Endometrial microvascular endothelial cells (primary cell): ENCODE measurements around the gene SMYD3. TPM values are rescaled to one million over a fixed set of nuclear protein-coding genes. Genes with fewer than 3 reads are reported as not detected.

Source experiments
- in situ Hi-C: cut with HindIII; loops from 2 replicates; pipeline ENCODE4 v1.10.0; 2017; ENCODE audit warnings: low sequenced_read_pairs, low pct_unique_long_range_greater_than_20kb; ENCODE audit errors: inconsistent ontology term
- total RNA-seq: library from RNA; depleted of rRNA; stranded (reverse); fragments of >200 nt; gene quantifications from one replicate; pipeline ENCODE4 v1.2.3, GENCODE V29; 2015; ENCODE audit errors: inconsistent ontology term

SMYD3 gene
- total RNA-seq, 1 donor from 2014 or later: 16.6 TPM

DNA sequence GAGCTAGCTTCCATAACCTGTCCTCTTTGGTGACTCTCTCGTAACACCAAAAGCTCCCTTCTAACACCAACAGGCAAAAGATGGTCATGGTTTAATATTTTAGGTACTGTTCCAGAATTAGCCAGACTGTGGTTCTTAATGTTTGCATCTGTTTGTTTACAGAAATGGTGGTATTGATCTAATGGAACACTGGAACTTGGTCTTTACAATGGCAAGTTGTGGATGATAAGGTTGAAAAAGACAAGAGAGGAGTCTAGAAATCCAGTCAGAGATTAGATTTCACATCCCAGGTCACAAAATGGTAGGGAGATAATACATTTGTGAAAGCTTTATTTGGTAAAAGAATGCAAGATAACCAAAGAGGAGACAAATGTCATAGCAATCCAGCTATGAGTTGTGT, 293.1 kb downstream of the SMYD3 start:
- in situ Hi-C loops: no loop called here

GRCh38 chr1:246213502-246213901, 293.6 kb downstream of the SMYD3 start:
- in situ Hi-C loops: no loop called here

DNA sequence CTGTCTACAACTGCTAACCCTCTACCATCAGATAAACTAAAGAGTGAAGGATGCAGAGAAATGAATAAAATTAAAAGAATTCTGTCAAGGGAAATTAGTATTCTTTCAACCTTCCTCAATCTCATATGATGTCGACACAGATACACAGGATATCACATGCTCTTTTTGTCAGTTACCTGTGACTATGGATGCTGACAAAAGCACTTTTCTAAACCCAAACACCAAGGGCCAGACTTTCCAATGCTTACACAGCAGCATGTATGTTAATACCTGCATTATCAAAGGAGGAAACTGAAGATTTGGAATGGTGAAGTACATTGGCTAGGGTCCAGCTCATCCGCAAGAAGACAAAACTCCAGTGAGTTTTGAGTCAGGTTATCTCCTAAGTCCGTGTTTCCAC, 294.0 kb downstream of the SMYD3 start:
- in situ Hi-C loops: no loop called here

DNA sequence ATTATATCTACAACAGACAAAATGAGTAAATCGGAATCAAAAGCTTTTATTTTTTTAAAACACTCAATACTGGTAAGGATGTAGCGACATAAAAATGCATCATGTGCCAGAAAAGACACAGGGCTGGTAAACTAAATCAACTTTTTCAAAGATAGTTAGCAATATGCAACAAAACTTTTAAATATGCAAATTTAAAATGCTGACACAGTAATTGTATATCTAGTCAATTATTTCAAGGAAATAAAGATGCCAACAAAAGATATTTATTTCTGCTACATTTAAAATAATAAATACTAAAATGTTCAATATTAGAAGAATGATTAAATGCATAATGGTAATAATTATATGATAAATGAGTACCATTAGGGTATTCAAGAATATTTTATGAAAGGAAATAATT, 295.1 kb downstream of the SMYD3 start:
- in situ Hi-C loops: no loop called here

GRCh38 chr1:246210756-246211155, 296.3 kb downstream of the SMYD3 start:
- in situ Hi-C loops: no loop called here

- in situ Hi-C loops: no loop called here
These were observed 299.0 kb downstream of the SMYD3 start for GRCh38 chr1:246208105-246208504.

DNA sequence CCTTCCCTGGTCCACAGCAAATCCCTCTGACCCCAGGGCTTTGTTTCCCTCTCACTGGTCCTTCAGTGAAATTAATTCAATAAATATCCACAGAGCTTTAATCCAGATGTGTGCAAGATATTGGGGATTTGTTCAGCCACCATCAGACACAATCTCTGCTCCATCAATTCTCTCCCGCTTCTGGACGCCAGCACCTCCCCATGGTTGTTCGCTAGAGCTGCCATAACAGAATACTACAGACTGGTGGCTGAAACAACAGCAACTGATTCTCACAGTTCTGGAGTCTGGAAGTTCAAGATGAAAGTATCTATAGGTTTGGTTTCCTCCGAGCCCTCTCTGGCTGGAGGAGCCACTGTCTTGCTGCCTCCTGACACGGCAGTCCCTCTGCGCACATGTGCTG, 303.9 kb downstream of the SMYD3 start:
- in situ Hi-C loops: no loop called here

- in situ Hi-C loops: no loop called here
These were observed 306.3 kb downstream of the SMYD3 start for GRCh38 chr1:246200738-246201137.

DNA sequence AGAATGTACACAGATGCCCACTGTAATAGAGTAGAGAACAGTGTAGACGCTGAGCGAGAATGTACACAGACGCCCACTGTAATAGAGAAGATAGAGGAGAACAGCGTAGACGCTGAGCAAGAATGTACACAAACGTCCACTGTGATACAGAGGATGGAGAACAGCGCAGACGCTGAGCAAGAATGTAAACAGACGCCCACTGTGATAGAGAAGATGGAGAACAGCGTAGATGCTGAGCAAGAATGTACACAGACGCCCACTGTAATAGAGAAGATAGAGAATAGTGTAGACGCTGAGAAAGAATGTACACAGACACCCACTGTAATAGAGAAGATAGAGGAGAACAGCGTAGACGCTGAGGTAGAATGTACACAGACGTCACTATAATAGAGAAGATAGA, 306.9 kb downstream of the SMYD3 start:
- in situ Hi-C loops: no loop called here

DNA sequence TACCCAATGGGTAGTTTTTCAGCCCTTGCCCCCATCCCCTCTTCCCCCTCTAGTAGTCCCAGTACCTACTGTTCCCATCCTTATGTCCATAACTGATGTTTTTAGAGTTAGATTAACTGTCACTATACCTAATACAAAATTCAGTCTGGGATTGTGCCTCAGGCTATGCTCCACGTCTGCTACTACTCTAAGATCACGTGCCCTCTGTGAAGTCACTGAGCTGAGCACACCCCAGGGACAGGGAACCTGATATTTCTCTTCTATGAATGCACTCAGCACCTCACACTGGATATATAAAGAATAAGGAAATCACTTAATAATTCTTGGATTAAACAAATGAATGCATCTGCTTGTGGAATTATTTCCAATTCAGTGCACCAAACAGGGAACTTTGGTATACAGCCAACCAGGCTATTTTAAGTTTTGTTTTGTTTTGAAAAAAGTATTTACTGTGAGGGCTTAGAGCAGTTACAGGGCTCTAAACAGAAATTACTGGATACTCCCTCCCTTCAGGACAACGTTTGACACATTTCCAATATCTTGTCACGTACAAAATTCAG, 307.9 kb downstream of the SMYD3 start:
- in situ Hi-C loops: no loop called here

- in situ Hi-C loops: no loop called here
These were observed 308.8 kb downstream of the SMYD3 start for GRCh38 chr1:246198115-246198816.

DNA sequence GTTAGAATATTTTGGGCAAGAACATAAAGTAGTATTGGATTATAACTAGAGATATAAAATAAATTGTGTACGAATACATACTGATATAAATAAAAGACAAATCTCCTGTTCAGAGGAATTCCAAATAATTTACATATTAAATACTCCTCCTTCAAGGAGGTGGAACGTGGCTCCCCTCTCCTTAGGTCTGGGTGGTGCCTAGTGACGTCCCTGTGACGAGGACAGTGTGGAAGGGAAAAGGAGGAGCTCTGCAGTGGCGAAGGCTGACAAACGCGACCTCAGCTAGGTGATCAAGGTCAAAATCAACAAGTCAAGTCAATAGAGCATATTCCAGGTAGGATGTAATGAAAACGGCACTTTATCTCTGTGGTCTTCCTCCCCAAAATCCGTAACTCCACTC, 310.0 kb downstream of the SMYD3 start:
- in situ Hi-C loops: no loop called here

DNA sequence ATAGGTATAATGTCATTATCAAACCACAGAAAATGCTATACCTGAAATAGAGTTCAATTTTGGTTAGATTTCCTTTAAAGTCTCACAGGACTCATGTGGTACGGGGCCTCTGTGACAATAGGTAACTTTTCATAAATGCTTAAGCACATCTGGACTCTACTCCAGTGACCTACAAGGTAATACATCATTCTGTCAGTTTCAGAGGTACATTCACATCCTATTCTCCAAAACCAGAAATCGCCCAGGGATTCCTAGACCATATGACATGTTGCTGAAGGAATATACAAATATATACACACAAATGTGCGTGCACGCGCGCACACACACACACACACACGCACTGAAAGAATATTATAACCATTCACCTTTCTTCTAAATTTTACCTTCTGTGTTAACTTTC, 311.8 kb downstream of the SMYD3 start:
- in situ Hi-C loops: no loop called here

DNA sequence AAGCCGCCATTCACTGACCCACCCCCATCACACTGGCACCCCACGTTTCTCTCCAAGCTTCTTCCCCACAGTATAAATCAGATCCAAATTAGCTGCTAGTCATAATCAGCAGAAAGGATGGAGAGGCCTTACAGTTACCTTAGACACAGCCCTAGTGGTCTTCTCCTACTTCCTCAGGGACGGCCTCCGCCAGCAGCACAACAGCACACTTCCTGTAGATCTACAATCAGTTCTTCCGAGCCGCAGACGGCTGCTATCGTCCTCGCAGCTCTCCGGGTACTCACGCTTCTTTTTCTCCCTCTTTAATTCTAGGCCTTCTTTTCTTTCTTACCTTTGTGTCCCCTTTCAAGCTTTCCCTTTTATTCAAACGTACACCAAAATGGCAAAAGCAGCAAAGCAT, 313.5 kb downstream of the SMYD3 start:
- in situ Hi-C loops: no loop called here

DNA sequence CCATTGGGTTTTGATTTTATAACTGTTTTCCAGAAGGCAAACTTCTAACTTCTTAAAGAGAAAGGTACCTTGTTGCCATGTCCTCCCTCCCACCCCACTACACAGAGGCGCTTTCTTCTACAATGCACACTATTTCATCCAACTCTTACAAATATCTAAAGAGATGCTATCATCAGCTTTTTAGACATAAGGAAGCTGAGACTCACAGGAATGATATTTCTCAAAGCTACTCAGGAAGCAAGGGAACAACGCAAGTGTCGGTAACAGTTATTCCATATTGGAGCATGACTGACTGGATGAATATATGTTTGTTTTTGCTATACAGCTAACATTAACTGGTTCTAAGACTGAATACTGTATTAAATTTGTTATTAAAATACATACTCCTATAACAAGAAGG, 318.0 kb downstream of the SMYD3 start:
- in situ Hi-C loops: no loop called here

DNA sequence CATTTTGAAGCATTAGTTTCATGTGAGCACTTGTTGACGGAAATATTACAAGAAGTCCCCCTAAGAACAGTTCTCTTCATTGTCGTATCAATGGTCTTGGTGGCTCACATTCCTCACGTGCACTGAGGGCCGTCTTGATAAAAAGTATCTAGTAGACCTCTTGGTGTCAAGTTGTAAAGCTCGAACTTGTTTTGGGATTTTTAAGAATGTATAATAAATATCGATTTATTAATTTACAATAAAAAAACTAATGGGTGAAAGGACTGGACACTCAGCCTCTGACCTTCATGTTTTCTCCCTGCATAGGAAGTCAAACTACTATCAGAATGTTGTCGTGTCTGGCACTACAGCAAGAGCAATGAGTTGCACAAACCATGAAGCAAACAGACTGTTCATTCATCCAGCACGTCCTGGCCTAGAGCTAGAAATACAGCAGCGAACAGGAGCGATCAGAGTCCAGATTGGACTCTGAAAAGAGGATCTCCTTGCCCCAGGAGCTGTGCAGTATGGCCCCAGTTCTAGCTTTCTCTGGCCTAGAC, 319.2 kb downstream of the SMYD3 start:
- in situ Hi-C loops: no loop called here

- in situ Hi-C loops: no loop called here
These were observed 322.6 kb downstream of the SMYD3 start for GRCh38 chr1:246184503-246184902.

- in situ Hi-C loops: no loop called here
These were observed 324.8 kb downstream of the SMYD3 start for GRCh38 chr1:246182149-246182851.

- in situ Hi-C loops: no loop called here
These were observed 325.8 kb downstream of the SMYD3 start for GRCh38 chr1:246181241-246181640.

DNA sequence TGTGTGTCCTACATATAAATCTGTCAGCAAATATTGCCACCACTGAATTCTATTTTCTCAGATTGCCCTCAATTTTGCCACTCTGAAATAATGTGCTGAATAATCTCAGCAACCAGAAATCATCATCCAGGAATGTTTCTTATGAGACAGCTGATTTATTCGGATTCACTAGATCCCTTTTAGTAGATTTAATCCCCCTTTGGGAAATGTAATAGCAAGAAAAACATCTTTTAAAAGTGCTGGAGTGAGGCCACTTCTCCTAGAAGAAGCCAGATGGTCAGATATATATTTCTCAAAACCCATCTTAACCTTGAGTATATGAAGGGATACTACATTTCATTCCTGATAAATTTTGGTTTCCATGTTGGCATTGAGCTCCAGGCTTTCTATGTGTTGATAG, 327.7 kb downstream of the SMYD3 start:
- in situ Hi-C loops: no loop called here
